ENCODE data around the gene ZCCHC24. TPM values are rescaled to one million over a fixed set of nuclear protein-coding genes. Genes with fewer than 3 reads are reported as not detected.

The ZCCHC24 gene
- total and polyA plus RNA-seq, 11 donors, result 18.7 to 122 (median 49.6) TPM

- Histone ChIP-seq H3K9me3 (no peaks in the 10 kb centered on the region), H3K4me3 (no peak overlapping the region), H3K36me3 (peaks cover 0 to 9% (median 3%) of the 10 kb centered on the region in 9 donors), H3K27ac (peak overlapping the region in 7 of 12 donors; percentile 18 to 64 (median 54)), H3K27me3 (no peaks in the 10 kb centered on the region), H3K4me1 (peaks cover 0 to 75% (median 50%) of the 10 kb centered on the region in 12 donors)
- intact Hi-C loops (cut with DNase I), result loop anchor here in 2 of 10 donors (5.0 kb wide), 1 partner anchor 33 kb away; no protein-coding TSS in a partner anchor
- DNase-seq (peak in 3 of 5 donors; percentile 24 to 45 (median 27)), ATAC-seq (no peak)
- WGBS, 4 donors, result 72 to 76% (median 74%) methylated on average over 4 to 6 of the region's 6 CpGs
- TF ChIP-seq POLR2A (IDR thresholded peaks at IDR 0.05), result no peak
- TF ChIP-seq CTCF (IDR thresholded peaks at IDR 0.05), result no peak
Observed at GRCh38 chr10:79409038-79409725, 36.2 kb downstream of the ZCCHC24 start.

GRCh38 chr10:79407811-79408795, 37.3 kb downstream of the ZCCHC24 start:
- intact Hi-C loops (cut with DNase I), result loop anchor here in 2 of 10 donors (5.0 kb wide), 1 partner anchor 34 kb away; no protein-coding TSS in a partner anchor
- H3K4me1 ChIP-seq, result peaks cover 0 to 80% (median 56%) of the 10 kb centered on the region in 12 donors
- 43 to 48% (median 47%) methylated on average over 10 to 17 of the region's 17 CpGs for WGBS, 4 donors

GRCh38 chr10:79407423-79407796, 38.0 kb downstream of the ZCCHC24 start:
- Histone ChIP-seq H3K27ac (peak overlapping the region in 8 of 12 donors; percentile 4 to 64 (median 20)), H3K27me3 (no peaks in the 10 kb centered on the region), H3K4me1 (peaks cover 0 to 82% (median 61%) of the 10 kb centered on the region in 12 donors), H3K9me3 (no peaks in the 10 kb centered on the region), H3K4me3 (no peak overlapping the region), H3K36me3 (peaks cover 0 to 5% (median 0%) of the 10 kb centered on the region in 9 donors)
- intact Hi-C loops (cut with DNase I), result loop anchor here in 2 of 10 donors (5.0 kb wide), 1 partner anchor 35 kb away; no protein-coding TSS in a partner anchor
- 83 to 95% (median 90%) methylated on average over 8 to 9 of the region's 9 CpGs for WGBS, 4 donors
- ATAC-seq (no peak), DNase-seq (peak in 2 of 5 donors; percentile 27 to 41)
- TF ChIP-seq CTCF (IDR thresholded peaks at IDR 0.05) (no peak), POLR2A (IDR thresholded peaks at IDR 0.05) (no peak)

More at GRCh38 chr10:79407811-79408795, 37.3 kb downstream of the ZCCHC24 start:
- Histone ChIP-seq H3K9me3 (no peaks in the 10 kb centered on the region), H3K27ac (peak overlapping the region in 9 of 12 donors; percentile 4 to 64 (median 36)), H3K36me3 (peaks cover 0 to 5% (median 0%) of the 10 kb centered on the region in 9 donors), H3K27me3 (no peaks in the 10 kb centered on the region), H3K4me3 (no peak overlapping the region)
- DNase-seq, result peak in 4 of 5 donors; percentile 58 to 75 (median 70)
- ATAC-seq, result peak in 3 of 4 donors; percentile 16 to 51 (median 44)
- TF ChIP-seq POLR2A (IDR thresholded peaks at IDR 0.05) (no peak), CTCF (IDR thresholded peaks at IDR 0.05) (no peak)
